Activated naive CD4-positive, alpha-beta T cell treated with anti-CD3 and anti-CD28 coated beads, Interleukin-2, amount 50 U/mL, for 24 hours (primary cell): ENCODE data around the gene PTPRA.

ENCODE experiments used
- H3K27ac Mint-ChIP-seq: one replicate; pipeline ENCODE4 v1.8.0; 2021; ENCODE audit warnings: mild to moderate bottlenecking, mixed read lengths
- H3K27me3 Mint-ChIP-seq: one replicate; pipeline ENCODE4 v1.8.0; 2021; ENCODE audit warnings: mixed read lengths
- H3K36me3 Mint-ChIP-seq: one replicate; pipeline ENCODE4 v1.8.0; 2021; ENCODE audit warnings: mixed read lengths
- H3K4me1 Mint-ChIP-seq: one replicate; pipeline ENCODE4 v1.8.0; 2021; ENCODE audit warnings: mixed read lengths
- H3K4me3 Mint-ChIP-seq: one replicate; pipeline ENCODE4 v1.8.0; 2021; ENCODE audit warnings: mild to moderate bottlenecking, mixed read lengths
- H3K9me3 Mint-ChIP-seq: one replicate; pipeline ENCODE4 v1.8.0; 2021; ENCODE audit warnings: mixed read lengths

The PTPRA gene

DNA sequence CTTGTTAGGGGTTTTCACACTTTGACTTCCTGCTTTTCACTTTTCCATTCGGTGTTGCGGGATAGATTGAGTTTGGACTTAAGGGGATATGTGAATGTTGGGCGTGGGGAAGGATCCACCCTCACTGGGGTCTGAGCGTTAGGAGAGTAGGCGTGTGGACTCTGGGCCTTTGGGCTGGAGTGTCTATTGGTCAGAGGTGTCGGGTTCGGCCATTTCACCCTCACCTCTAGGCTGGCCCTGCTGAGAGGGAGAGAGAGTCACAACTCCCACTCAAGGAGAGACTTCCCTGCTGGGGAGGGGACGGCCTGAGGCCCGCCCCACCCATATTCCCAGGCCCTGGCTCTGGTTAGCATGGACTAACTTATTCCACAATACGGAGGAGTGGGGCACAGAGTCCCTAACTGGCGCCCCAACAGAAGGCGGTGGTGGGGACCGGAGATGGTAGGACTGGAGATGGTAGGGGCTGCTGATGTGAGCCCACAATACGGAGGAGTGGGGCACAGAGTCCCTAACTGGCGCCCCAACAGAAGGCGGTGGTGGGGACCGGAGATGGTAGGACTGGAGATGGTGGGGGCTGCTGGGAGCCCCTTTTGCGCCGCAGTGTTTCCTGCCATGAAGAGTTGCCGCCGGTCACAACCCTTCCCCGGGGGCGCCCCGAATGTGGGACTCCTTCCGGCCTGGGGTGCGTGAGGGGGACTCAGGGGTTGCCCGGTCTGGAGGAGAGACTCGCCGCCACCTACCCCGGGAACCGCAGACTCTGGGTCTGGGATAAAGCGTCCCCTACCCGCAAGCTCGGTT is 1.4 kb upstream of the PTPRA start:
- Mint-ChIP-seq H3K4me1 (peaks cover 62% of the 10 kb centered on the region), H3K9me3 (no peaks in the 10 kb centered on the region), H3K27me3 (no peaks in the 10 kb centered on the region), H3K4me3 (peak overlapping the region; percentile 94), H3K36me3 (peaks cover 3% of the 10 kb centered on the region), H3K27ac (peak overlapping the region; percentile 4)

DNA sequence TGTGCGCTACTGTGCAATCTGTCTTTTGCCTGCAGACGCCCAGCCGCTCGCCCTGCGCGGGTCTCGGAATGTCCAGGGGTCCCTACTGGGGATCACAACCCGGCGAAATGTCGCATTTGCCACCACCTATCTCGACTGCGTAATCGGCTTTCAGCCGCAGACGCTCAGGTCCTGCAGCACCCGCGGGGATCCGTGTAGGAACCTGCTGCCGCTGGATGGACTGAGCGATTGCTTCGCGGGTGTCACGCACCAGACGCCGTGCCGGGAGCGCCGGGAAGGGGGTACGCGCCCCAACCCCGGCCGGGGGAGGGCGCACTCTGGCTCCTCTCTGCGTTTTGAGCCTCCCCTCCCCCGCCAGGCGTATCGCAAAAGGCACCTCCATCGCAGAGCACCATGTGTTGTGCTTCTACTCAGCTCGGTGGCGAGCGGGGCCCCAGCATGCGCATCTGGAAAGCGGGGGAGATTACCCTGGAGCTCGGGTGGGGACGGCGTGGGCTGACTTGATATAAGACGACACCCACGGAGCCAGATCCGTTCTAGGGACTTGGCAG is 747 bp upstream of the PTPRA start:
- Mint-ChIP-seq H3K9me3 (no peaks in the 10 kb centered on the region), H3K27me3 (no peaks in the 10 kb centered on the region), H3K4me1 (peaks cover 61% of the 10 kb centered on the region), H3K36me3 (peaks cover 3% of the 10 kb centered on the region), H3K27ac (peak overlapping the region; percentile 89), H3K4me3 (peak overlapping the region; percentile 94)

GRCh38 chr20:2873747-2874041 is 413 bp downstream of the PTPRA start:
- Mint-ChIP-seq H3K27ac (peak overlapping the region; percentile 62), H3K4me3 (peak overlapping the region; percentile 94), H3K27me3 (no peaks in the 10 kb centered on the region), H3K9me3 (no peaks in the 10 kb centered on the region), H3K4me1 (peaks cover 58% of the 10 kb centered on the region), H3K36me3 (peaks cover 3% of the 10 kb centered on the region)

DNA sequence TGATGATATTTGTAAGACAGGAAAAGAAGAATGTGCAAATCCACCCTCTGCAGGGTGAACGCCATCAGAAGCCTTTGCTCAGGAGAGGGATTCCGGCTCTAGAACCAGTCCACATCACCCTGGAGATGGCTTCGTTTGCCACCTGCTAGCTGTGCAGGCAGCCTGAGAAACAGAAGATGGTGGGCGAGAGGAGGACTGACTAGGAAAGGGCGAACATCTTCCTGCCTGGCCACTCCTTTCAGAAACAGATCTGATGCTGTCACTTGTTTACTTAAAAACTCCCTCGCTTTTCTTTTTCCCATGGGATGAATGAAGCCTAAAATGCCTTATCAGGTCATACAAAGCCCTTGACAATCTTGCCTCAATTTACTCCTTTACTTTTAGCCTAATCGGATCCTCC is 1.2 kb downstream of the PTPRA start:
- peaks cover 3% of the 10 kb centered on the region for H3K36me3 Mint-ChIP-seq
- H3K4me1 Mint-ChIP-seq = peaks cover 59% of the 10 kb centered on the region
- H3K27ac Mint-ChIP-seq = peak overlapping the region; percentile 76
- no peaks in the 10 kb centered on the region for H3K27me3 Mint-ChIP-seq
- peak overlapping the region; percentile 94 for H3K4me3 Mint-ChIP-seq
- H3K9me3 Mint-ChIP-seq = no peaks in the 10 kb centered on the region

DNA sequence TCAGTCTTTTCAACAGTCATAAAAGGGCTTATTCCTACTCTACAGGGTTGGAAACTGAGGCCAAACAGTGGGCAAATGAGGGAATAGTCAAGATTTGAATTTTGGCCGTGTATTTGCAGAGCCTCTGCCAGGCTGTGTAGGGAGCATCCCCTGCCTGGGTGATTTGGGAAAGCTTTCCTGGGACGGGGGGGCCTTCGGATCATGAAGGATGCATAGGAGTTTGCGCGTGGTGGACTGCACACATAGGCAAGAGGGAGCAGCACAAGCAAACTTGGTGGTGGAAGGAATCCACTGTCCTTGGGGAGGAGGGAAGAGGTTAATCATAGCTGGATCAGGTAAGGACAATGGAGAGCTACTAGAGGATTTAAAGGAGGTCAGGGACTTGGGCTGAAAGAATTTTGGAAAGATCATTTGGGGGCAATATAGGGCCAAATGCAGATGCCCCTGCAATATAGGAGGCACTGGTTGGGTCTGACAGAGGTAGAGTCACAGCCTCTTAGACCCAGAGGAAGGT is 2.5 kb downstream of the PTPRA start:
- Mint-ChIP-seq H3K36me3 (peaks cover 3% of the 10 kb centered on the region), H3K4me3 (peak overlapping the region; percentile 40), H3K9me3 (no peaks in the 10 kb centered on the region), H3K27ac (no peak overlapping the region), H3K27me3 (no peaks in the 10 kb centered on the region), H3K4me1 (peaks cover 66% of the 10 kb centered on the region)

DNA sequence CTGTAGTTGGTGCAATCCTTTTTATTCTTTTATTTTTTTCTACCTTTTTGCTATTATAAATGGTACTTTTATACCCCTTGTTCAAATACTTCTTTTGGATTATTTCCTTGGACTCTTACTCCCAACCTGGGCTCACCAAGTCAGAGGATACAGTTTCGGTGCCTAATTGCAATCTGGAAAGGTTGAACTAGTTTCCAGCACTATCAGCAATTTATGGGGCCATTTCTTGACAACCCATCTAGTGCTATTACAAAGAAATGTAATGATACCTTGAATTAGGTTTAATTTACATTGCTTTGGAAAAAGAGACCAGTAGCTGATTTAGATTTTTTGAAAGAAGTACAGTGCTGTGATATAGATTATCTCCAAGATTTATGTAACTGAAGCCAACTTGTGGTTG is 5.2 kb downstream of the PTPRA start:
- Mint-ChIP-seq H3K9me3 (no peaks in the 10 kb centered on the region), H3K4me3 (no peak overlapping the region), H3K27me3 (no peaks in the 10 kb centered on the region), H3K27ac (no peak overlapping the region), H3K4me1 (peaks cover 66% of the 10 kb centered on the region), H3K36me3 (peaks cover 3% of the 10 kb centered on the region)

GRCh38 chr20:2879146-2879545 is 5.9 kb downstream of the PTPRA start:
- Mint-ChIP-seq H3K27ac (no peak overlapping the region), H3K9me3 (no peaks in the 10 kb centered on the region)

DNA sequence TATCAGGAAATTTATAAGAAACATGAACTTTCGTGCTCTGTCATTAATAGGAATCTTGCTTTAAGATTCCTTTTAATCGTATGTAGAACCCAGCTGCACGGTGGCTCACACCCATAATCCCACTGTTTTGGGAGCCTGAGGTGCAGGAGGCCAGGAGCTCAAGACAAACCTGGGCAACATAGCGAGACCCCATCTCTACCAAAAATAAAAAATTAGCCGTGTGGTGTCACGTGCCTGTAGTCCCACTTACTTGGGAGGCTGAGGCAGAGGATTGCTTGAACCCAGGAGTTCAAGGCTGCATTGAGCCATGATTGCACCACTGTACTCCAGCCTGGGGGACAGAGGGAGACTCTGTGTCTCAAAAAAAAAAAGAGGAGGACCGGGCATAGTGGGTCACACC is 7.4 kb downstream of the PTPRA start:
- Mint-ChIP-seq H3K36me3 (peaks cover 6% of the 10 kb centered on the region), H3K9me3 (no peaks in the 10 kb centered on the region), H3K27ac (no peak overlapping the region), H3K27me3 (no peaks in the 10 kb centered on the region), H3K4me3 (no peak overlapping the region), H3K4me1 (peaks cover 73% of the 10 kb centered on the region)

More at GRCh38 chr20:2879146-2879545, 5.9 kb downstream of the PTPRA start:
- Mint-ChIP-seq H3K4me1 (peaks cover 72% of the 10 kb centered on the region), H3K4me3 (no peak overlapping the region), H3K36me3 (peaks cover 6% of the 10 kb centered on the region), H3K27me3 (no peaks in the 10 kb centered on the region)

- H3K27me3 Mint-ChIP-seq = no peaks in the 10 kb centered on the region
- peaks cover 73% of the 10 kb centered on the region for H3K4me1 Mint-ChIP-seq
- H3K9me3 Mint-ChIP-seq = no peaks in the 10 kb centered on the region
- H3K4me3 Mint-ChIP-seq = no peak overlapping the region
- H3K27ac Mint-ChIP-seq = peak overlapping the region; percentile 82
- peaks cover 3% of the 10 kb centered on the region for H3K36me3 Mint-ChIP-seq
Observed at GRCh38 chr20:2883726-2884637, 10.7 kb downstream of the PTPRA start.

GRCh38 chr20:2887715-2888114 is 14.4 kb downstream of the PTPRA start:
- Mint-ChIP-seq H3K27me3 (no peaks in the 10 kb centered on the region), H3K9me3 (no peaks in the 10 kb centered on the region), H3K27ac (no peak overlapping the region), H3K4me3 (no peak overlapping the region), H3K4me1 (peaks cover 76% of the 10 kb centered on the region), H3K36me3 (peaks cover 5% of the 10 kb centered on the region)

DNA sequence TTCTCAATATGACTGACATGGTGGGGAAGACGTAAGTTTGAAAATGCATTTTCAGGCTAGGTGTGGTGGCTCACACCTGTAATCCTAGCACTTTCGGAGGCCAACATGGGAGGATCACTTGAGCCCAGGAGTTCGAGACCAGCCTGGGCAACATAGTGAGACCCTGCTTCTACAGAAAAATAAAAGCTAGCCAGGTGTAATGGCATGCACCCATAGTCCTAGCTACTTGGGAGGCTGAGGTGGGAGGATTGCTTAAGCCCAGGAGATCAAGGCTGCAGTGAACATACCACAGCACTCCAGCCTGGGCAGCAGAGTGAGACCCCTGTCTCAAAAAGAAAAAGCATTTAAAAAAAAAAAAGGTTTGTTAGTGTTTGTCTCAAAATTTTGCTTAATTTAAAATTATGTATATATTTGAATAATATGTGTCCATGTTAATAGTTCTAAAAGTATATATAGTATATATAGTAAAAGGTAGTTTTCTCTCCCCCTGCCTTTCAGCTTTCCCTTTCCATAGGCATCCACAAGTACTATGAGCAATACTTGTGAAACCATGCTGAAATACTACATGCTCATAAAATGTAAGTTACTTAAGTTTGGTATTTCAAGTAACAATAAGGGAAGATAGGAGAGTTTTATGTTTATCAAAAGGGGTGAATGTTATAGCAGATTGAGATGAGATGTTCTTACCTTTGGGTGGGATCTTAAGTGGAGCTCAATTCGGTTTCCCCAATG is 15.1 kb downstream of the PTPRA start:
- Mint-ChIP-seq H3K27me3 (no peaks in the 10 kb centered on the region), H3K36me3 (peaks cover 5% of the 10 kb centered on the region), H3K27ac (no peak overlapping the region), H3K4me3 (peak overlapping the region; percentile 6), H3K4me1 (peaks cover 76% of the 10 kb centered on the region), H3K9me3 (no peaks in the 10 kb centered on the region)

DNA sequence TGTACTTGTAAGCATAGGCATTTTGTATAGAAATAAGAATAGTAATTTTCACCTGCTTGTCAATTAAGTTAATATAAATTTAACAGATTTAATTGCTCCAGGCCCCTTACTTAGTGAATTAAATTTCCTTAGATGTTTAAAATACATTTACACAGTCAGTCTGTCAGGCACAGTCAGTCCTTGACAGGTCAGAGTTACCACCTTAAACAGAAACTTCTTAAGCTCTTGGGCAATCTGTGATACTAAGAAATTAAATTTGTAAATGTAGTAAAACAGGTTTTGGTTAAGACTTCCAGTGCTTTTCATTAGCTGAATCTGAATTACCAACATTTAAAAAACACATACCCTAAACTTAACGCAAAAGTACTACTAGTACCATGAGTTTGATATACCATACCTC is 15.9 kb downstream of the PTPRA start:
- Mint-ChIP-seq H3K9me3 (no peaks in the 10 kb centered on the region), H3K36me3 (peaks cover 3% of the 10 kb centered on the region), H3K4me3 (no peak overlapping the region), H3K27me3 (no peaks in the 10 kb centered on the region), H3K4me1 (peaks cover 72% of the 10 kb centered on the region), H3K27ac (no peak overlapping the region)

DNA sequence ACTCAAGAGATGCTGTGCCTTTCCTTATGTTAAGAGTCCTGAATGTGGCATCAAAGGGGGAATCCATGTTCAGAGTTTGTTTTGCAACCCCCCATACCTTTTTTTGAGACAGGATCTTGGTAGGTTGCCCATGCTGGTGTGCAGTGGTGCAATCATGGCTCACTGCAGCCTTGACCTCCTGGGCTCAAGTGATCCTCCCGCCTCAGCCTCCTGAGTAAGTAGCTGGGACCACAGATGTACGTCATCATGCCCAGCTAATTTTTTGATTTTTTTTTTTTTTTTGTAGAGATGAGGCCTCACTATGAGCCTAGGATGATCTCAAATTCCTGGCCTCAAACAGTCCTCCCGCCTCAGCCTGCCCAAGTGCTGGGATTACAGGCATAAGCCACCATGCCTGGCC is 16.5 kb downstream of the PTPRA start:
- no peaks in the 10 kb centered on the region for H3K27me3 Mint-ChIP-seq
- H3K27ac Mint-ChIP-seq = no peak overlapping the region
- no peaks in the 10 kb centered on the region for H3K9me3 Mint-ChIP-seq
- H3K4me1 Mint-ChIP-seq = peaks cover 69% of the 10 kb centered on the region
- no peak overlapping the region for H3K4me3 Mint-ChIP-seq
- peaks cover 5% of the 10 kb centered on the region for H3K36me3 Mint-ChIP-seq

- Mint-ChIP-seq H3K27ac (no peak overlapping the region), H3K4me3 (no peak overlapping the region)
Observed at GRCh38 chr20:2890742-2891141, 17.5 kb downstream of the PTPRA start.

GRCh38 chr20:2891343-2891742 is 18.1 kb downstream of the PTPRA start:
- peaks cover 56% of the 10 kb centered on the region for H3K4me1 Mint-ChIP-seq
- H3K9me3 Mint-ChIP-seq = no peaks in the 10 kb centered on the region
- peaks cover 8% of the 10 kb centered on the region for H3K36me3 Mint-ChIP-seq
- peak overlapping the region; percentile 20 for H3K27ac Mint-ChIP-seq
- no peak overlapping the region for H3K4me3 Mint-ChIP-seq
- H3K27me3 Mint-ChIP-seq = no peaks in the 10 kb centered on the region

More at GRCh38 chr20:2890742-2891141, 17.5 kb downstream of the PTPRA start:
- Mint-ChIP-seq H3K9me3 (no peaks in the 10 kb centered on the region), H3K4me1 (peaks cover 59% of the 10 kb centered on the region), H3K36me3 (peaks cover 7% of the 10 kb centered on the region), H3K27me3 (no peaks in the 10 kb centered on the region)
